ENCODE data around the gene PHLDA3.

- TF ChIP-seq CTCF (IDR thresholded peaks at IDR 0.05) (no peak), POLR2A (IDR thresholded peaks at IDR 0.05) (no peak)
Measured at GRCh38 chr1:201501144-201501543, 32.2 kb upstream of the PHLDA3 start.
